OCI-LY7 (cell line): ENCODE measurements around the gene HSPH1. TPM values are rescaled to one million over a fixed set of nuclear protein-coding genes. Genes with fewer than 3 reads are reported as not detected.

Experiments used
- BruUV-seq: library from RNA; stranded (reverse); fragments of 400-500 nt; replicated peaks from 2 replicates; lab custom pipeline; 2021; lab: Mats Ljungman, UMichigan
- CTCF ChIA-PET: fragments of 300-600 bp; sonication (Branson Sonifier 250); formaldehyde crosslinking; loops from one replicate; lab custom pipeline; 2022; ENCODE audit warnings: antibody characterized with exemption; ENCODE audit not compliant: unreplicated experiment; lab: Charles Lee
- POLR2A ChIA-PET: fragments of 300-600 bp; sonication (Branson Sonifier 250); formaldehyde crosslinking; loops from one replicate; lab custom pipeline; 2022; ENCODE audit warnings: antibody characterized with exemption; lab: Charles Lee
- DNase-seq: peaks from one replicate; pipeline ENCODE4 v3.0.0-alpha.2; 2015; ENCODE audit warnings: low spot score
- H2AFZ ChIP-seq: fragments of 200-600 bp; sonication (generic), shearing (Covaris generic); 2 replicates; pipeline ENCODE4 v1.6.1; 2014; ENCODE audit warnings: mild to moderate bottlenecking, antibody characterized with exemption, low read length, moderate library complexity
- H3K27ac ChIP-seq: fragments of 200-600 bp; sonication (generic); 2 replicates; pipeline ENCODE4 v1.5.1; 2014; ENCODE audit warnings: mixed run types, low read depth, mild to moderate bottlenecking, moderate library complexity, low read length, inconsistent platforms; ENCODE audit not compliant: poor library complexity, severe bottlenecking
- H3K36me3 ChIP-seq: fragments of 200-600 bp; sonication (generic); 2 replicates; pipeline ENCODE4 v1.6.1; 2014; ENCODE audit warnings: mild to moderate bottlenecking, antibody characterized with exemption, low read length, moderate library complexity, mixed read lengths; ENCODE audit not compliant: insufficient read depth
- H3K4me1 ChIP-seq: fragments of 200-600 bp; sonication (generic); 2 replicates; pipeline ENCODE4 v1.5.1; 2014; ENCODE audit warnings: mild to moderate bottlenecking, low read length; ENCODE audit not compliant: insufficient read depth, poor library complexity, severe bottlenecking
- H3K4me2 ChIP-seq: fragments of 200-600 bp; sonication (generic); 2 replicates; pipeline ENCODE4 v1.6.1; 2014; ENCODE audit warnings: mild to moderate bottlenecking, low read length
- H3K4me3 ChIP-seq: fragments of 200-600 bp; sonication (generic); 2 replicates; pipeline ENCODE4 v1.5.1; 2014; ENCODE audit warnings: mild to moderate bottlenecking, low read depth, low read length; ENCODE audit not compliant: poor library complexity, severe bottlenecking
- H3K79me2 ChIP-seq: fragments of 200-600 bp; sonication (generic); 2 replicates; pipeline ENCODE4 v1.6.1; 2016; ENCODE audit warnings: low read depth, mild to moderate bottlenecking, low read length, moderate library complexity, mixed read lengths; ENCODE audit not compliant: insufficient read depth
- H3K9me2 ChIP-seq: fragments of 200-600 bp; sonication (generic); 2 replicates; pipeline ENCODE4 v1.6.1; 2016; ENCODE audit warnings: mild to moderate bottlenecking, low read length, mixed read lengths; ENCODE audit not compliant: insufficient read depth
- H3K9me3 ChIP-seq: fragments of 200-600 bp; sonication (generic); 2 replicates; pipeline ENCODE4 v1.6.1; 2014; ENCODE audit warnings: mild to moderate bottlenecking, mixed run types, low read length, mixed read lengths
- H4K20me1 ChIP-seq: fragments of 200-600 bp; sonication (generic); 2 replicates; pipeline ENCODE4 v1.6.1; 2014; ENCODE audit warnings: mild to moderate bottlenecking, antibody characterized with exemption, low read length, moderate library complexity, mixed read lengths; ENCODE audit not compliant: insufficient read depth
- CTCF ChIP-seq: fragments of 200-600 bp; sonication (generic); conservative IDR thresholded peaks from 2 replicates; pipeline ENCODE4 v1.5.1; 2014; ENCODE audit warnings: mild to moderate bottlenecking, antibody characterized with exemption, low read length, moderate library complexity, mixed read lengths
- EZH2phosphoT487 ChIP-seq: fragments of 200-600 bp; sonication (generic); IDR thresholded peaks from 2 replicates; pipeline ENCODE4 v1.6.1; 2018; ENCODE audit warnings: low read depth, borderline replicate concordance, mild to moderate bottlenecking, mixed run types, antibody characterized with exemption, low read length, moderate library complexity, mixed read lengths
- intact Hi-C: fragments of 100-400 bp; cut with micrococcal nuclease; formaldehyde crosslinking; loops from one replicate; pipeline ENCODE4 v1.10.0; 2022; ENCODE audit not compliant: unreplicated experiment
- total RNA-seq, 2 experiments: library from RNA; depleted of rRNA in 1 of 2; stranded (reverse); fragments of >200 nt in 1 of 2; shearing (Covaris generic) in 1 of 2; gene quantifications; 2 replicates each; pipeline ENCODE4 v1.2.3, GENCODE V29; 2014 to 2022

HSPH1 gene
- total RNA-seq, 2 experiments from 2014 or later = 89.6 to 176 TPM

- BruUV-seq = no TSS peak
- H3K27ac ChIP-seq = no peak overlapping the region
- no peak overlapping the region for H3K4me2 ChIP-seq
- no peak for DNase-seq
- no peaks in the 10 kb centered on the region for H3K36me3 ChIP-seq
- no peaks in the 10 kb centered on the region for H4K20me1 ChIP-seq
- H3K4me3 ChIP-seq = no peak overlapping the region
- no peaks in the 10 kb centered on the region for H3K9me2 ChIP-seq
- CTCF ChIA-PET = no interaction called here
- H2AFZ ChIP-seq = no peak overlapping the region
- no peaks in the 10 kb centered on the region for H3K79me2 ChIP-seq
- intact Hi-C loops = no loop called here
- TF ChIP-seq EZH2phosphoT487 (no peak), CTCF (no peak)
- no peaks in the 10 kb centered on the region for H3K9me3 ChIP-seq
- no peaks in the 10 kb centered on the region for H3K4me1 ChIP-seq
- POLR2A ChIA-PET = interaction anchor here (0.7 to 1.7 kb wide), 2 partner anchors 13 to 16 kb away, joined by 5 to 6 read pairs; no protein-coding TSS in a partner anchor
These were observed 56.5 kb downstream of the HSPH1 start for GRCh38 chr13:31105020-31105795.

- CTCF ChIA-PET = no interaction called here
- Histone ChIP-seq H3K4me2 (no peak overlapping the region), H2AFZ (no peak overlapping the region), H3K9me3 (no peaks in the 10 kb centered on the region), H3K79me2 (no peaks in the 10 kb centered on the region), H3K36me3 (no peaks in the 10 kb centered on the region), H3K27ac (no peak overlapping the region), H4K20me1 (no peaks in the 10 kb centered on the region), H3K4me3 (no peak overlapping the region), H3K4me1 (no peaks in the 10 kb centered on the region), H3K9me2 (no peaks in the 10 kb centered on the region)
- no TSS peak for BruUV-seq
- POLR2A ChIA-PET = interaction anchor here (0.7 to 1.4 kb wide), 3 partner anchors 12 to 30 kb away, joined by 4 to 5 read pairs (median 5); no protein-coding TSS in a partner anchor
- DNase-seq = no peak
- intact Hi-C loops = no loop called here
- TF ChIP-seq CTCF (no peak), EZH2phosphoT487 (no peak)
These were observed 58.8 kb downstream of the HSPH1 start for GRCh38 chr13:31102905-31103304.
